ENCODE results near the gene CRABP1. TPM values are rescaled to one million over a fixed set of nuclear protein-coding genes. Genes with fewer than 3 reads are reported as not detected.

CRABP1 gene
- total and polyA plus RNA-seq, 2 experiments from 2014 or later = not detected

DNA sequence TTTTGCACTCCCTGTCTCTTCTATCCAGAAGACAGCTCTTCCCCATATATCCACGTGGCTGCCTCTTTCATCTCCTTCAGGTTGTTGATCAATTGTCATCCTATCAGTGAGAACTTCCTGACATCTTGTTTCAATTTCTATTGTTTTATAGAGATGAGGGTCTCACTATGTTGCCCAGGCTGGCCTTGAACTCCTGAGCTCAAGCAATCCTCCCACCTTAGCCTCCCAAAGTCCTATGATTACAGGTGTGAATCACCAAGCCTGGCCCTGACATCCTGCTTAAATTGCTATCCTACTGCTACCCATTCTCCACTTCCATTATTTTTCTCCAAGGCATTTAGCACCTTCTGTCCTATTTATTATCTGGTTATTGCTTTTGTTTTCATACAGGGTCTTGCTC, 53.0 kb downstream of the CRABP1 start:
- in situ Hi-C loops (cut with MboI) = no loop called here
- Histone ChIP-seq H3K4me2 (ENCODE audit: unreplicated experiment) (no peak overlapping the region), H3K79me2 (ENCODE audit: insufficient read depth) (no peaks in the 10 kb centered on the region), H3K36me3 (ENCODE audit: low read depth) (no peaks in the 10 kb centered on the region), H2AFZ (no peak overlapping the region), H3K4me1 (ENCODE audit: insufficient read depth) (peaks cover 11% of the 10 kb centered on the region), H4K20me1 (ENCODE audit: insufficient read depth) (no peaks in the 10 kb centered on the region), H3K27me3 (replicated peaks; ENCODE audit: insufficient read depth) (no peaks in the 10 kb centered on the region; the same call in 1 of the 2 replicates), H3F3A (ENCODE audit: insufficient read depth) (peaks cover 10% of the 10 kb centered on the region), H3K9ac (no peak overlapping the region), H3K27ac (no peak overlapping the region), H3K9me3 (ENCODE audit: low read depth) (no peaks in the 10 kb centered on the region), H3K4me3 (no peak overlapping the region), H3K9me2 (ENCODE audit: insufficient read depth) (no peaks in the 10 kb centered on the region)
- no peak for DNase-seq
- 52 to 70% methylated on average over 1 of the region's 1 CpG for WGBS, 2 experiments (ENCODE audit: low coverage in 1 of 2, low lambda C conversion rate in 2 of 2, missing lambda C conversion rate in 2 of 2)
- no peak for TF ChIP-seq EZH2 (IDR thresholded peaks at IDR 0.05; ENCODE audit: insufficient read depth, poor library complexity, severe bottlenecking)
- no peak for TF ChIP-seq EZH2phosphoT487 (IDR thresholded peaks at IDR 0.05; ENCODE audit: insufficient read depth, low read depth)

DNA sequence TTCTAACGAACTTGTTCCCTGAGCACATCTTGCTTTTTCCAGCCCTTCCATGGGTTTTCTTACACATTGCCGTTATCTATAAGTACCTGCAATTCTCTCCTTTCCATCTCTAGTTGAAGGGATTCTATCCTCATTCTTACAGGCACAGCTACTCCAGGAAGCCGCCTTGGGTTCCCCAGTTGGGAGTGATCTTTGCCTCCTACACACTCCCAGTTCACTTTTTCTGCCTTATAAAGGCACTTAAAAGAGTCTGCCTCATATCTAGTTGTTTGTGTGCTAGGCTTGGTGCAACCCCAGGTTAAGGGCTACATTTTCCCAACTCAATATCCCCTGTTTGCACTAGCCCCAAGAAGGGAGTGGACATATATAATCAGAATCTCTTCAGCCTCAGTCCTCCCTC, 53.9 kb downstream of the CRABP1 start:
- Histone ChIP-seq H4K20me1 (ENCODE audit: insufficient read depth) (no peaks in the 10 kb centered on the region), H3F3A (ENCODE audit: insufficient read depth) (peaks cover 10% of the 10 kb centered on the region), H3K9me3 (ENCODE audit: low read depth) (no peaks in the 10 kb centered on the region), H2AFZ (no peak overlapping the region), H3K79me2 (ENCODE audit: insufficient read depth) (no peaks in the 10 kb centered on the region), H3K4me2 (ENCODE audit: unreplicated experiment) (no peak overlapping the region), H3K9me2 (ENCODE audit: insufficient read depth) (no peaks in the 10 kb centered on the region), H3K4me1 (ENCODE audit: insufficient read depth) (peaks cover 10% of the 10 kb centered on the region), H3K4me3 (no peak overlapping the region), H3K36me3 (ENCODE audit: low read depth) (no peaks in the 10 kb centered on the region), H3K9ac (no peak overlapping the region), H3K27ac (no peak overlapping the region), H3K27me3 (replicated peaks; ENCODE audit: insufficient read depth) (no peaks in the 10 kb centered on the region; the same call in 1 of the 2 replicates)
- no peak for DNase-seq
- TF ChIP-seq EZH2 (IDR thresholded peaks at IDR 0.05; ENCODE audit: insufficient read depth, poor library complexity, severe bottlenecking) = no peak
- no peak for TF ChIP-seq EZH2phosphoT487 (IDR thresholded peaks at IDR 0.05; ENCODE audit: insufficient read depth, low read depth)
- WGBS, 2 experiments (ENCODE audit: low coverage in 1 of 2, low lambda C conversion rate in 2 of 2, missing lambda C conversion rate in 2 of 2) = 77 to 79% methylated on average over 3 of the region's 3 CpGs
- in situ Hi-C loops (cut with MboI) = no loop called here

DNA sequence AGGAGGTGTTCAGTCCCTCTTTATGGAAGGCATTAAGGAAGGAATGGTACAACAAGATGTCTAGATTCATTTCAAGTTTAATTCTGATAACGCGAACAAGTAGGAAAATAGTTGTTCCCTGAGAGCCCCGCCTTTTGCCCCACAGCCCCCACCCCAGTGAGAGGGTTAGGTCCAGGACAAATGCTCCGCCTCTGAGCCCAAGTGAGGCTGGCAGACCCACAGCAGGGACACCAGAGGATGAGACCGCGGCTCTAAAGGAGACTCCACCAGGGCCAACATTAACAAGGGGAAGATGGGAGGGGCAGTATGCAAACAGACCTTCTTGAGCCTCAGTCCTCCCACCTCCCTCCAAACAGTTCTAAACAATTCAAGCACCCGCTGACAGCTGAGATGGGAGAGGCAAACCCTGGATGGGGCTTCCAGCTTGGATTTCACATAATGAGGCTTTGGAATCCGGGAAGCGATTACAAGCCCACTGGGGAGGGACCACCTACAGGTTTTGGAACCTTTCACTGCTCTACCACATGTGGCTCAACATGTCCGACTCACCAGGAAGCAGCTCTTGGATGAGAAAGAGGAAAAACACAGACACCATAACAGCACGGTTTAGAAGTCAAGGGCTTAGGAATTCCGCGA, 54.9 kb downstream of the CRABP1 start:
- Histone ChIP-seq H3K36me3 (ENCODE audit: low read depth) (no peaks in the 10 kb centered on the region), H2AFZ (no peak overlapping the region)

DNA sequence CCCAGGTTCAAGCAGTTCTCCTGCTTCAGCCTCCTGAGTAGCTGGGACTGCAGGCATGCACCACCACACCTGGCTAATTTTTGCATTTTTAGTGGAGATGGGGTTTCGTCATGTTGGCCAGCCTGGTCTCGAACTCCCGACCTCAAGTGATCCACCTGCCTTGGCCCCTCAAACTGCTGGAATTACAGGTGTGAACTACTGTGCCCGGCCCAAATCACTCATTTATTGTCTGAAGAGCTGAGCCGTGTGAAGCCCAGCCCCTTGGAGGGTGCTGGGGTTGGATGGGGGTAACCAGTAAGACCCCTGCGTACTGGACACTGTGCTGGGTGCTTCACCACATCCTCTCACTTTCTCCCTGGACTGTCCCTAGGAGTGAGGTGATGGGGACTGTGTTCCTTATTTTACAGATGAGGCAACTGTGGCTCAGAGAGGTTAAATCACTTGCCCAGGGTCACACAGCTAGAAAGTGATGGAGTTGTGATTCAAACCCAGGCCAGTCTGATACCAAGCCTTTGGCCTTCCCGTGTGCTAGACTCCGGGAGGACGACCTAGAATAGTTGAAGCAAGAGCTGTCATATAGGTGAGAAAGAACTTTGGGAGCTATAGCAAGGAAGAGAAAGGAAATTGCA, 56.1 kb downstream of the CRABP1 start:
- in situ Hi-C loops (cut with MboI) = no loop called here
- Histone ChIP-seq H3K36me3 (ENCODE audit: low read depth) (no peaks in the 10 kb centered on the region), H3K27me3 (replicated peaks; ENCODE audit: insufficient read depth) (no peaks in the 10 kb centered on the region; the same call in 1 of the 2 replicates), H3K9me3 (ENCODE audit: low read depth) (no peaks in the 10 kb centered on the region), H3K9ac (no peak overlapping the region), H3K4me3 (no peak overlapping the region), H3F3A (ENCODE audit: insufficient read depth) (no peaks in the 10 kb centered on the region), H3K9me2 (ENCODE audit: insufficient read depth) (no peaks in the 10 kb centered on the region), H3K4me1 (ENCODE audit: insufficient read depth) (no peaks in the 10 kb centered on the region), H4K20me1 (ENCODE audit: insufficient read depth) (no peaks in the 10 kb centered on the region), H2AFZ (no peak overlapping the region), H3K79me2 (ENCODE audit: insufficient read depth) (no peaks in the 10 kb centered on the region), H3K4me2 (ENCODE audit: unreplicated experiment) (no peak overlapping the region), H3K27ac (no peak overlapping the region)
- WGBS, 2 experiments (ENCODE audit: low coverage in 1 of 2, low lambda C conversion rate in 2 of 2, missing lambda C conversion rate in 2 of 2) = 75 to 79% methylated on average over 9 of the region's 9 CpGs
- TF ChIP-seq EZH2 (IDR thresholded peaks at IDR 0.05; ENCODE audit: insufficient read depth, poor library complexity, severe bottlenecking) (no peak), EZH2phosphoT487 (IDR thresholded peaks at IDR 0.05; ENCODE audit: insufficient read depth, low read depth) (no peak)
- no peak for DNase-seq

More for the DNA sequence above, 54.9 kb downstream of the CRABP1 start:
- H3K27ac ChIP-seq = no peak overlapping the region
- in situ Hi-C loops (cut with MboI) = no loop called here
- H3K4me1 ChIP-seq (ENCODE audit: insufficient read depth) = no peaks in the 10 kb centered on the region; the same call in 1 of the 2 replicates
- H3K9me3 ChIP-seq (ENCODE audit: low read depth) = no peaks in the 10 kb centered on the region
- H3K9me2 ChIP-seq (ENCODE audit: insufficient read depth) = no peaks in the 10 kb centered on the region
- H3K79me2 ChIP-seq (ENCODE audit: insufficient read depth) = no peaks in the 10 kb centered on the region
- H3K27me3 ChIP-seq (replicated peaks; ENCODE audit: insufficient read depth) = no peaks in the 10 kb centered on the region; the same call in 1 of the 2 replicates
- WGBS, 2 experiments (ENCODE audit: low coverage in 1 of 2, low lambda C conversion rate in 2 of 2, missing lambda C conversion rate in 2 of 2) = 30 to 38% methylated on average over 13 of the region's 13 CpGs
- H4K20me1 ChIP-seq (ENCODE audit: insufficient read depth) = no peaks in the 10 kb centered on the region
- no peak overlapping the region for H3K4me3 ChIP-seq
- DNase-seq = no peak
- H3F3A ChIP-seq (ENCODE audit: insufficient read depth) = peaks cover 8% of the 10 kb centered on the region
- no peak for TF ChIP-seq EZH2phosphoT487 (IDR thresholded peaks at IDR 0.05; ENCODE audit: insufficient read depth, low read depth)
- no peak for TF ChIP-seq EZH2 (IDR thresholded peaks at IDR 0.05; ENCODE audit: insufficient read depth, poor library complexity, severe bottlenecking)
- no peak overlapping the region for H3K9ac ChIP-seq
- H3K4me2 ChIP-seq (ENCODE audit: unreplicated experiment) = no peak overlapping the region

Data from GM23248 (cell line).